Trophoblast cell (in vitro differentiated cells and primary cell): Measurements from ENCODE around the gene KMT2C.
"Not testable (repeated sequence)": the region's sequence is repeated elsewhere in the genome, so short reads cannot be mapped to it uniquely, and the experiment has no call there.

Source experiments
- DNase-seq, 2 donors: peaks; one replicate each; pipeline ENCODE4 v3.0.0-alpha.2; 2016
- H2AFZ ChIP-seq: 2 replicates; pipeline ENCODE4 v1.6.1; 2013; ENCODE audit warnings: low read length, moderate library complexity, mild to moderate bottlenecking; ENCODE audit not compliant: insufficient read depth, poor library complexity
- H2AK5ac ChIP-seq: 2 replicates; pipeline ENCODE4 v1.6.1; 2013; ENCODE audit warnings: mild to moderate bottlenecking, low read length
- H2BK120ac ChIP-seq: 2 replicates; pipeline ENCODE4 v1.6.1; 2013; ENCODE audit warnings: low read length, mild to moderate bottlenecking, moderate library complexity; ENCODE audit not compliant: insufficient read depth, poor library complexity
- H2BK12ac ChIP-seq: 2 replicates; pipeline ENCODE4 v1.6.1; 2013; ENCODE audit warnings: mild to moderate bottlenecking, low read length, moderate library complexity
- H2BK5ac ChIP-seq: 2 replicates; pipeline ENCODE4 v1.6.1; 2013; ENCODE audit warnings: low read length, low read depth, moderate library complexity, mild to moderate bottlenecking; ENCODE audit not compliant: poor library complexity
- H3K14ac ChIP-seq: 2 replicates; pipeline ENCODE4 v1.6.1; 2013; ENCODE audit warnings: mild to moderate bottlenecking, low read length
- H3K18ac ChIP-seq: 2 replicates; pipeline ENCODE4 v1.6.1; 2013; ENCODE audit warnings: mild to moderate bottlenecking, low read length
- H3K23ac ChIP-seq: 2 replicates; pipeline ENCODE4 v1.6.1; 2013; ENCODE audit warnings: low read length
- H3K27ac ChIP-seq: 2 replicates; pipeline ENCODE4 v1.5.1; 2013; ENCODE audit warnings: low read depth, mild to moderate bottlenecking, inconsistent platforms, low read length, moderate library complexity
- H3K27me3 ChIP-seq: 2 replicates; pipeline ENCODE4 v1.6.1; 2013; ENCODE audit warnings: inconsistent platforms, mild to moderate bottlenecking, low read length, moderate library complexity; ENCODE audit not compliant: insufficient read depth
- H3K36me3 ChIP-seq, 2 experiments: 1 replicate in 1 of 2; 2 replicates in 1 of 2; pipeline ENCODE4 v1.6.1; 2013; ENCODE audit warnings: low read length in 2 of 2, mild to moderate bottlenecking in 2 of 2, moderate library complexity in 1 of 2; ENCODE audit not compliant: insufficient read depth in 2 of 2, control insufficient read depth in 1 of 2
- H3K4ac ChIP-seq: 2 replicates; pipeline ENCODE4 v1.6.1; 2013; ENCODE audit warnings: low read depth, mild to moderate bottlenecking, low read length, moderate library complexity
- H3K4me1 ChIP-seq, 2 experiments: 1 replicate in 1 of 2; 2 replicates in 1 of 2; pipeline ENCODE4 v1.6.1; 2013; ENCODE audit warnings: low read length in 2 of 2, mild to moderate bottlenecking in 2 of 2, moderate library complexity in 1 of 2; ENCODE audit not compliant: insufficient read depth in 2 of 2, control insufficient read depth in 1 of 2
- H3K4me2 ChIP-seq: 2 replicates; pipeline ENCODE4 v1.6.1; 2013; ENCODE audit warnings: inconsistent platforms, mild to moderate bottlenecking, low read length, moderate library complexity
- H3K4me3 ChIP-seq: 2 replicates; pipeline ENCODE4 v1.5.1; 2013; ENCODE audit warnings: mild to moderate bottlenecking, low read depth, low read length, inconsistent platforms
- H3K79me1 ChIP-seq: one replicate; pipeline ENCODE4 v1.6.1; 2013; ENCODE audit warnings: low read length
- H3K79me2 ChIP-seq: 2 replicates; pipeline ENCODE4 v1.6.1; 2013; ENCODE audit warnings: low read length, mild to moderate bottlenecking; ENCODE audit not compliant: control insufficient read depth, insufficient read depth, poor library complexity
- H3K9ac ChIP-seq: 2 replicates; pipeline ENCODE4 v1.6.1; 2013; ENCODE audit warnings: mild to moderate bottlenecking, low read length
- H3K9me3 ChIP-seq: 2 replicates; pipeline ENCODE4 v1.6.1; 2013; ENCODE audit warnings: low read depth, mild to moderate bottlenecking, control low read depth, inconsistent platforms, low read length; ENCODE audit not compliant: insufficient read depth
- H4K12ac ChIP-seq: 2 replicates; pipeline ENCODE4 v1.6.1; 2013; ENCODE audit warnings: low read depth, mild to moderate bottlenecking, low read length, moderate library complexity
- H4K8ac ChIP-seq: 2 replicates; pipeline ENCODE4 v1.6.1; 2013; ENCODE audit warnings: low read depth, mild to moderate bottlenecking, low read length, moderate library complexity
- H4K91ac ChIP-seq: one replicate; pipeline ENCODE4 v1.6.1; 2013; ENCODE audit warnings: low read depth, mild to moderate bottlenecking, low read length, moderate library complexity
- WGBS: extraction: QIAGEN DNeasy Blood & Tissue Kit; methylation state at CpG from one replicate; pipeline ENCODE4 v1.1.7; 2013; ENCODE audit warnings: missing lambda C conversion rate; ENCODE audit not compliant: insufficient read length, insufficient coverage; ENCODE audit errors: extremely low coverage; 5-methylcytosine and 5-hydroxymethylcytosine counted together

Gene KMT2C

GRCh38 chr7:152441810-152442209 lies 6.0 kb upstream of the KMT2C start:
- H3K4me2 ChIP-seq, H3K79me2 ChIP-seq, H3K27me3 ChIP-seq, H3K4me3 ChIP-seq, H2BK120ac ChIP-seq, H3K4me1 ChIP-seq, H3K18ac ChIP-seq, DNase-seq, H3K36me3 ChIP-seq, H4K8ac ChIP-seq, H3K4ac ChIP-seq, H3K9ac ChIP-seq, H4K12ac ChIP-seq, H3K14ac ChIP-seq, H3K23ac ChIP-seq, H3K27ac ChIP-seq, H2AFZ ChIP-seq, H4K91ac ChIP-seq, H2AK5ac ChIP-seq, H2BK5ac ChIP-seq, H3K79me1 ChIP-seq, H3K9me3 ChIP-seq, H2BK12ac ChIP-seq: not testable (repeated sequence)
- no CpG with 5 or more reads among the region's 8 CpGs for WGBS

DNA sequence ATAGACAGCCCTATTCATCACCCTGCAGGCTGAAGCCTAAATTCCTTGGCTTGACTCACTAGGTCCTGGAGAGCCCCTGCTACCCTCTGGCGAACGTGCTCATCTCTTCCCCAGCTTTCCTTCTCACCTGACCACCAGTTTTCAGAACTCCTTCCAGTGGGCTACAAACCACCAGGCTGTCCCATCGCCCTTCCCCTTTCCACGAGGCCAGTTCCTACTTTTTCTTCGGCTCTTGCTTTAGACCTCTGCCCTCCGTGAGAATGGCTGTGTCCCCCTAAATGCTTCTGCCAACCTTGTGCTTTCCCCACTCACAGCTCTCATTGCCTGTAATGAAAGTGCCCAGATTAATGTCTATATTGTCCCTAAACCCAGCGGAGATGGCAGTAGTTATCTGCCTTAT lies 5.4 kb upstream of the KMT2C start:
- H2BK12ac ChIP-seq, H3K23ac ChIP-seq, H3K36me3 ChIP-seq, H3K79me1 ChIP-seq, H4K91ac ChIP-seq, H3K27me3 ChIP-seq, H3K9ac ChIP-seq, H3K4me2 ChIP-seq, H4K8ac ChIP-seq, H2BK5ac ChIP-seq, H3K18ac ChIP-seq, H3K4ac ChIP-seq, H2AK5ac ChIP-seq, H3K79me2 ChIP-seq, H2AFZ ChIP-seq, H4K12ac ChIP-seq, H3K9me3 ChIP-seq, H3K27ac ChIP-seq, H3K14ac ChIP-seq, H3K4me3 ChIP-seq, H2BK120ac ChIP-seq, H3K4me1 ChIP-seq, DNase-seq: not testable (repeated sequence)
- no CpG with 5 or more reads among the region's 7 CpGs for WGBS

GRCh38 chr7:152438017-152438416 lies 2.2 kb upstream of the KMT2C start:
- not testable (repeated sequence) for H3K14ac ChIP-seq, H2AK5ac ChIP-seq, H3K4me2 ChIP-seq, H3K23ac ChIP-seq, H2BK5ac ChIP-seq, H4K8ac ChIP-seq, H3K9me3 ChIP-seq, H3K9ac ChIP-seq, H3K36me3 ChIP-seq, H2AFZ ChIP-seq, H4K91ac ChIP-seq, H3K27me3 ChIP-seq, H3K27ac ChIP-seq, H3K4me1 ChIP-seq, H4K12ac ChIP-seq, DNase-seq, H3K18ac ChIP-seq, H2BK12ac ChIP-seq, H3K4me3 ChIP-seq, H2BK120ac ChIP-seq, H3K4ac ChIP-seq
- H3K79me1 ChIP-seq, result peaks cover 16% of the 10 kb centered on the region
- WGBS, result no CpG with 5 or more reads among the region's 4 CpGs
- peaks cover 11% of the 10 kb centered on the region for H3K79me2 ChIP-seq

- no CpG with 5 or more reads among the region's 22 CpGs for WGBS
- H3K79me1 ChIP-seq, result peaks cover 16% of the 10 kb centered on the region
- peak overlapping the region; percentile 91 for H2AFZ ChIP-seq
- not testable (repeated sequence) for H2AK5ac ChIP-seq, H3K9me3 ChIP-seq, H3K36me3 ChIP-seq, H3K4me1 ChIP-seq, H3K27me3 ChIP-seq, H3K4ac ChIP-seq, H3K23ac ChIP-seq, DNase-seq
- H3K4me3 ChIP-seq, result peak overlapping the region; percentile 68
- H3K14ac ChIP-seq, result peak overlapping the region; percentile 97
- H2BK120ac ChIP-seq, result peak overlapping the region; percentile 96
- H3K4me2 ChIP-seq, result peak overlapping the region; percentile 86
- H3K18ac ChIP-seq, result peak overlapping the region; percentile 93
- H3K9ac ChIP-seq, result peak overlapping the region; percentile 67
- H3K79me2 ChIP-seq, result peaks cover 14% of the 10 kb centered on the region
- H3K27ac ChIP-seq, result peak overlapping the region; percentile 32
- peak overlapping the region; percentile 98 for H4K12ac ChIP-seq
- H2BK12ac ChIP-seq, result peak overlapping the region; percentile 96
- H4K91ac ChIP-seq, result peak overlapping the region; percentile 88
- peak overlapping the region; percentile 93 for H2BK5ac ChIP-seq
- peak overlapping the region; percentile 97 for H4K8ac ChIP-seq
Measured at GRCh38 chr7:152436931-152437575, 1.2 kb upstream of the KMT2C start.
